ENCODE data around the gene SHROOM3. TPM values are rescaled to one million over a fixed set of nuclear protein-coding genes. Genes with fewer than 3 reads are reported as not detected.

Gene SHROOM3
- total RNA-seq, 3 donors from 2014 or later: 105 to 263 (median 158) TPM

DNA sequence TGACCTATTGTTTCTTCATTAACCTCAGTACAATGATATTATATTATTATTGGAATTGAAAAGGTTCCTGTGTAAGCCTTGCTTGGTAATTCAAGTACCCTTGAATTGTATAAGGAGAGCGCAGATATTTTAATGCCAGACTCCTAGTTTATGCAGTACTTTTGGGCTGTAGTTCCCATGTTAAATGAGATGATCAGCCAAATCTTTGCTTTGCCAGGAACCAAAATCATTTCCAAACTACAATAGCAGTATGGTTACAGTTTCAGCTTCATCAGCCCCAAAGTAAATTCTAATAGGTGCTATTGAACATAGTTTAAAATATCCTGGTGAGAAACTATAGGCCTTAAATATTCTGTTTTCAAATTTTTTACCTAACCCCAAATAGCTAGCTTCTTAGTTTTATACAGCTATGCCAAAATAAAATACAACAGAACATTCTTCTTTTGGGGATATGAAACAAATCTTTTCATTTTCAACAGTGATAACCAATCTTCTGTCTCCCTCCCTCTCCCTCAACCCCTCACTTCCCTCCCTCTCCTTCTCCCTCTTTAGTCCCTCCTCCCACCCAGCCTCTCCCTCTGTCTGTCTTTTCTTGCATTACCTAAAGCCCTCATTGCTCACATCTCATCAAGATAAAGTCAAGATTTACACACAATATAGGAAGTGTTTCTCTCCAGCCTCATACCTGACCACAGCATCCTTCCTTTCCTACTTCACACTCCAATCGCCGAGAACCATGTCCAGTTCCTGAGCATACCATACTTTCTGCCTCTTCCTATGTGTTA, 190.1 kb downstream of the SHROOM3 start:
- Histone ChIP-seq H3K9me3 (no peaks in the 10 kb centered on the region), H3K4me1 (ENCODE audit: low read depth) (peaks cover 52% of the 10 kb centered on the region), H3K4me3 (no peak overlapping the region), H3K36me3 (ENCODE audit: low read depth) (no peaks in the 10 kb centered on the region)
- DNase-seq (no peak), ATAC-seq (no peak)
- TF ChIP-seq, protein P1, sequence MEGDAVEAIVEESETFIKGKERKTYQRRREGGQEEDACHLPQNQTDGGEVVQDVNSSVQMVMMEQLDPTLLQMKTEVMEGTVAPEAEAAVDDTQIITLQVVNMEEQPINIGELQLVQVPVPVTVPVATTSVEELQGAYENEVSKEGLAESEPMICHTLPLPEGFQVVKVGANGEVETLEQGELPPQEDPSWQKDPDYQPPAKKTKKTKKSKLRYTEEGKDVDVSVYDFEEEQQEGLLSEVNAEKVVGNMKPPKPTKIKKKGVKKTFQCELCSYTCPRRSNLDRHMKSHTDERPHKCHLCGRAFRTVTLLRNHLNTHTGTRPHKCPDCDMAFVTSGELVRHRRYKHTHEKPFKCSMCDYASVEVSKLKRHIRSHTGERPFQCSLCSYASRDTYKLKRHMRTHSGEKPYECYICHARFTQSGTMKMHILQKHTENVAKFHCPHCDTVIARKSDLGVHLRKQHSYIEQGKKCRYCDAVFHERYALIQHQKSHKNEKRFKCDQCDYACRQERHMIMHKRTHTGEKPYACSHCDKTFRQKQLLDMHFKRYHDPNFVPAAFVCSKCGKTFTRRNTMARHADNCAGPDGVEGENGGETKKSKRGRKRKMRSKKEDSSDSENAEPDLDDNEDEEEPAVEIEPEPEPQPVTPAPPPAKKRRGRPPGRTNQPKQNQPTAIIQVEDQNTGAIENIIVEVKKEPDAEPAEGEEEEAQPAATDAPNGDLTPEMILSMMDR (IDR thresholded peaks at IDR 0.05): no peak
- intact Hi-C loops (cut with DNase I, micrococcal nuclease): no loop called here

DNA sequence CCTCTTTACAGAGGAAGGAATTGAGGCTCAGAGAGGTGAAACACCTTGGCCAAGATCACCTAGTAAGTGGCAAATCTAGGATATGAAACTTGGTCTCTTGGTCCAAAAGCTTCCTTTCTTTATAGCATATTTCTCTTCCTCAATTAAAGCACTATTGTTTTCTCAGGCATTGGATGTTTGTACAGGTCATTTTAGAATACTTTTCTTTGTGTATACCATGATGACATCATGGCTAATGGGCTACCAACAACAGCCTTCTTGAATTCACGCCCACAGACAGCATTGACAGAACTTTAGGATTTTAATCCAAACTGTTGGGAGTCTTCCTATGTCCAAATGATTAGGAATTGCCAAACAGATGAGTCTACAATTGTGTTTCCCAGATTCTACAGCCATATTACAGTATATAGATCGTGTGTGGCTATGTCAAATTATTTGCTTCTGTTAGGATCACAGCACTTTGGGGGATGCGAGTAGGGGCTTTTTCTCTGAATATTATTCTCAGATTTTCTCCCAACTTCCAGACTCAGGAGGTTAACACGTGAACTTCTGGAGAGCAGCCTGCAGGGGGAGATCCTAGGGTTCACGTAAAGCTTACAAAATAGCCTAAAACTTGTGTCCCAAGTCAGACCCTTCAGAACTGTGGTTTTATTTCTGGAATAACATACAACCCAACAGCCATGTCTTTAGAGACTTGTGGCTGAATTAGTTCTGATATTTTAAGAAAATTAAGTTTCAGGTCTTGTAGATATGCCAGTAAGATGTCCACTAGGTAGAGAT, 191.8 kb downstream of the SHROOM3 start:
- H3K4me1 ChIP-seq (ENCODE audit: low read depth): peaks cover 42% of the 10 kb centered on the region
- no peaks in the 10 kb centered on the region for H3K9me3 ChIP-seq
- H3K4me3 ChIP-seq: no peak overlapping the region
- TF ChIP-seq, protein P1 (IDR thresholded peaks at IDR 0.05): no peak
- intact Hi-C loops (cut with DNase I, micrococcal nuclease): no loop called here
- ATAC-seq (peak; percentile 50), DNase-seq (no peak)
- H3K36me3 ChIP-seq (ENCODE audit: low read depth): no peaks in the 10 kb centered on the region

DNA sequence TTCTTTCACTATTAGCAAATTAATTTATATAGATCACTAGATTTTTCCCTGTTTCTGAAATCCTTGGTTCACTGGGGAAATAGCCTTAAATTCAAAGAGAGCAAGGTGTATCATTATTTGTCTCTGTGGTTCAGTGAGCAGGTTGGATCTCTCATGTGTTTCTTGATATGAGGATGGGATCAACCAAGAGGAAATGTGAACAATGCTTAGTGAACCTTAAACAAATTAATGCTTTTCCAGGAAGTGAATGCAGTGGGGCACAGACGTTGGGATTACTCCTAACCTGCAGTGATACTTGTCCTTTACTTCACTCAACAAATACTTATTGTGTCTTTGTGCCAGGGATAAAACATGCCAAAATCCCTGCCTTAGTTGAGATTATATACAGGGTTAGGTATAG, 193.2 kb downstream of the SHROOM3 start:
- peaks cover 33% of the 10 kb centered on the region for H3K4me1 ChIP-seq (ENCODE audit: low read depth)
- H3K36me3 ChIP-seq (ENCODE audit: low read depth): no peaks in the 10 kb centered on the region
- TF ChIP-seq, protein P1 (IDR thresholded peaks at IDR 0.05): no peak
- DNase-seq: no peak
- no peaks in the 10 kb centered on the region for H3K9me3 ChIP-seq
- H3K4me3 ChIP-seq: no peak overlapping the region
- intact Hi-C loops (cut with DNase I, micrococcal nuclease): no loop called here
- ATAC-seq: no peak

DNA sequence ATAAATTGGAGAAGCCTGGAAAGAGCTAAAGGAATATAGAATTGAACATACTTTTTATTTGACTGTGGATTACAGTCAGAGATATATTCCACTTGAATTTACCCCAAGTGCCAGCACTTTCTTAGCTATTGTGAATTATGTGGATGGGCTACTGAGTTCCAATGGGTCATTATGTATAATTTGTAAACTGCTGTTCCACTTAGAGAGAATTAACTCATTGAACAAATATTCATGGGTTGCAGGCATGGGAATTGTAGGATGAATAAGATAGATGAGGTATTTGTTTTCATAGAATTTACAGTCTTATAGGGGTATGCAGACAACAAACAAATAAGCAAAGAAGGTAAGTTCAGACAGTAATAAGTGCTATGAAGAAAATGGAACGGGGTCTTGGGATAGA, 195.7 kb downstream of the SHROOM3 start:
- intact Hi-C loops (cut with DNase I, micrococcal nuclease): no loop called here
- H3K36me3 ChIP-seq (ENCODE audit: low read depth): no peaks in the 10 kb centered on the region
- ATAC-seq (no peak), DNase-seq (no peak)
- H3K4me1 ChIP-seq (ENCODE audit: low read depth): peaks cover 12% of the 10 kb centered on the region
- TF ChIP-seq, protein P1 (IDR thresholded peaks at IDR 0.05): no peak
- no peaks in the 10 kb centered on the region for H3K9me3 ChIP-seq
- H3K4me3 ChIP-seq: no peak overlapping the region

DNA sequence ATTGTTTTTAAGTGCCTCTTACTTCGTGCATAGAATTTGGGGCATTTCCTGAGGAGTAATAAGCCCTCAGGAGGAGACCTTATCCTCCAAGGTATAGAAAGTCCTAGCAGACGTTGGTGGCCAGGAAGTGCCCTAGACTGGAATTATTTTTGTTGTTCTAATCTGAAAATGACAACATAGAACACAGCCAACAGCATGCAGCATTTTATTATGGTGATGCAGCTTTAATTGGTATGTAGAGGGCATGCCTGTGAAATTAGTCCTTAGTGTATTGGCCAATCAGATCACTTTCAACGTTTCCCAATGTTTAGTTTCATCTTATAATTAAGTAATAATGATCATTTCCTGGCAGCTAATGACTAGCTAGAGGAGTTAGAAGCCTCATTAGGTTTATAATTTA, 199.2 kb downstream of the SHROOM3 start:
- peak; percentile 26 for ATAC-seq
- H3K36me3 ChIP-seq (ENCODE audit: low read depth): no peaks in the 10 kb centered on the region
- no peak overlapping the region for H3K4me3 ChIP-seq
- DNase-seq: no peak
- H3K9me3 ChIP-seq: no peaks in the 10 kb centered on the region
- intact Hi-C loops (cut with DNase I, micrococcal nuclease): no loop called here
- TF ChIP-seq, protein P1 (IDR thresholded peaks at IDR 0.05): no peak
- no peaks in the 10 kb centered on the region for H3K4me1 ChIP-seq (ENCODE audit: low read depth)

Data from mucosa of descending colon (tissue), 3 donors.